Measurements from ENCODE around the gene IL22.

The IL22 gene

DNA sequence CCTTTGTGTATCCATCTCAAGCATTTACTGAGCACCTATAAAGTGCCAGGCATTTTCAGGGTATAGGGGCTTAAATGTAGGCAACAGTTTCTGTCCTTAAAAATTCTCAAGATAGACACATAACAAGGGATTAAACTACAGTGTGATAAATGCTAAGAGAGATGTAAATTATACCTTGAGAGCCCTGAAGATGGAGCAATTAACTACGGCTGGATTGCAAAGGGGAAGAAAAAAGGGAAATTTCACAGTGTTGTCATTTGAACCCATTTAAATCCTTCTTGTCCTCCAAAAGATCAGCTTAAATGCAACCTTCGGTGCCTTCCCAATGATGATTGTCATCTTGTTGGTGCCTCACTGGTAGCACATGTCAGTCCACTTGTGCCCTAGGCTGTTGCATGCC is 16.3 kb downstream of the IL22 start:
- POLR2A ChIA-PET, result no interaction called here
- DNase-seq (ENCODE audit: extremely low spot score), result no peak
- TF ChIP-seq, protein P1, sequence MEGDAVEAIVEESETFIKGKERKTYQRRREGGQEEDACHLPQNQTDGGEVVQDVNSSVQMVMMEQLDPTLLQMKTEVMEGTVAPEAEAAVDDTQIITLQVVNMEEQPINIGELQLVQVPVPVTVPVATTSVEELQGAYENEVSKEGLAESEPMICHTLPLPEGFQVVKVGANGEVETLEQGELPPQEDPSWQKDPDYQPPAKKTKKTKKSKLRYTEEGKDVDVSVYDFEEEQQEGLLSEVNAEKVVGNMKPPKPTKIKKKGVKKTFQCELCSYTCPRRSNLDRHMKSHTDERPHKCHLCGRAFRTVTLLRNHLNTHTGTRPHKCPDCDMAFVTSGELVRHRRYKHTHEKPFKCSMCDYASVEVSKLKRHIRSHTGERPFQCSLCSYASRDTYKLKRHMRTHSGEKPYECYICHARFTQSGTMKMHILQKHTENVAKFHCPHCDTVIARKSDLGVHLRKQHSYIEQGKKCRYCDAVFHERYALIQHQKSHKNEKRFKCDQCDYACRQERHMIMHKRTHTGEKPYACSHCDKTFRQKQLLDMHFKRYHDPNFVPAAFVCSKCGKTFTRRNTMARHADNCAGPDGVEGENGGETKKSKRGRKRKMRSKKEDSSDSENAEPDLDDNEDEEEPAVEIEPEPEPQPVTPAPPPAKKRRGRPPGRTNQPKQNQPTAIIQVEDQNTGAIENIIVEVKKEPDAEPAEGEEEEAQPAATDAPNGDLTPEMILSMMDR (IDR thresholded peaks at IDR 0.05; ENCODE audit: control extremely low read depth, extremely low read depth, low read depth, missing control alignments), result peak; percentile 24
- CTCF ChIA-PET, result interaction anchor here (1.0 to 3.0 kb wide), 9 partner anchors 11 to 570 kb away, joined by 3 to 26 read pairs (median 4); partner anchors contain the start of genes IL26 and MDM2

DNA sequence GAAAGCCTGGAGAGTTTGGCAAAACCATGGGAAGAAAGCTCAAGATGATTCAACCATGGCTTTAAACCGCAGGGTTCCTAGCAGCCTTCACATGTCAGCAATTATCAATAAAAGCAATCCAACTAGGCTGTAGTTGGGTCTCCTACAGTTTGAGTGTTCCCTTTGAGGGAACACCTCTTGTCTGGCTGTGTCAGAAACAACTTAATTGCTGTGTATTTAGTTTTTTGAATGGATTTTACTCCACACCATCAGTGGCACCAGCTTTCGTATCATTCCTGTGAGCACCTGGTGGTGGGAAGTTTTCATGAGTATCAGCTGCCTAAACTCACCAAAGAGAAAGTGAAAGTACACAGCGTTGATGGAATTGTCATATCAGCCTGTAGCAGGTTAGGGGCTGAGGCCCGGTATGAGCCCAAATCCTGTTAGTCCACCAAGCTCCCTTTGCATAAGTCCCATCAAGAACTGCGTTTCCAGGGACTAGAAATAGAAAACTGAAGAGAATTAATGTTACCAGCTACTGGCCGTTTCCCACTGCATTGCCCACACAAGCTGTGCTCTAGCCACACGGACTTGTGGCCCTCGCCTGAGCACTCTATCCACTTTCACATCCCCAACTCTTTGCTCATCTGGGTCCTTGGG is 16.9 kb downstream of the IL22 start:
- ChIA-PET CTCF (interaction anchor here (1.3 to 3.0 kb wide), 6 partner anchors 13 to 571 kb away, joined by 3 to 26 read pairs (median 4); partner anchors contain the start of genes IL26 and MDM2), POLR2A (no interaction called here)
- DNase-seq (ENCODE audit: extremely low spot score), result peak; percentile 45
- TF ChIP-seq, protein P1 (IDR thresholded peaks at IDR 0.05; ENCODE audit: control extremely low read depth, extremely low read depth, low read depth, missing control alignments), result no peak

DNA sequence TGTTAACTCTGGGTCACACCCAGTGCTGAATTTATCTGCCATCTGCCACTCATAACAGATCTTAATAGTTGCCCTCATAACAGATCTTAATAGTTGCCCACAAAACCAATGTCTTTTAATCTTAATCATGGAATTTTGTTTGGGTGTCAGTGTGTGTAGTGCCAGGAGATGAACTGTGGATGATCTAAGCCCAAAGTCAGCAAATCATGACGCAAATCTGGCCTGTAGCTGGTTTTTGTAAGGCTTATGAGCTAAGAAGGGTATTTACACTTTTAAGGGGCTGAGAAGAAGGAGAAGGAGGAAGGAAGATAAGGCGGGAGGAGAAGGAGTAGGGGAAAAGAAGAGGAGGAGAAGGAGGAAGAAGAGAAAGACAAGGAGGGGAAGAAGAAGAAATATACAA is 17.8 kb downstream of the IL22 start:
- POLR2A ChIA-PET, result no interaction called here
- CTCF ChIA-PET, result interaction anchor here (1.5 to 3.0 kb wide), 3 partner anchors 12 to 81 kb away, joined by 4 to 26 read pairs (median 14); partner anchors contain the start of gene IL26
- TF ChIP-seq, protein P1 (IDR thresholded peaks at IDR 0.05; ENCODE audit: control extremely low read depth, extremely low read depth, low read depth, missing control alignments), result no peak

DNA sequence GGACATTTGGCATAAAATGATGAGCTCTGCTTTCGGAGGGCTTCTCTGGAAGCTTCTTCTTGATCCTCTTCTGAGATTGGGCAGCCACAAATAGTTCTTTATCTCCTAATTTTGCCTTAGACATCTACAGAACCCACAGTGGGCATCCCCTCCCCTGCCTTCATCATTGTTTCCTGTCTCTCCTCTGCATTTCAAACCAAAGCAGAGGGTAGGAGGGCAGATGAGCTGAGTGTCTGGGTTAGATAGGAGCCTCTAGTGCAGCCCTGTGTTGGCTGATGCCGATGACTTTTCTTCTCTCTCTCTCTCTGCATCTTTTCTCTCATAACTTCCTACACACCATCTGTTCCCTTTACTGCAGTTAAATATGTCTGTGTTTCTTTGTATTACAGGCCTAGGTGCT is 19.3 kb downstream of the IL22 start:
- TF ChIP-seq, protein P1 (IDR thresholded peaks at IDR 0.05; ENCODE audit: control extremely low read depth, extremely low read depth, low read depth, missing control alignments), result no peak
- CTCF ChIA-PET, result interaction anchor here (1.2 to 1.8 kb wide), 3 partner anchors 11 to 83 kb away, joined by 3 to 14 read pairs (median 3); no protein-coding TSS in a partner anchor
- DNase-seq (ENCODE audit: extremely low spot score), result no peak
- POLR2A ChIA-PET, result no interaction called here

More for the DNA sequence above, 17.8 kb downstream of the IL22 start:
- DNase-seq (ENCODE audit: extremely low spot score), result no peak

DNA sequence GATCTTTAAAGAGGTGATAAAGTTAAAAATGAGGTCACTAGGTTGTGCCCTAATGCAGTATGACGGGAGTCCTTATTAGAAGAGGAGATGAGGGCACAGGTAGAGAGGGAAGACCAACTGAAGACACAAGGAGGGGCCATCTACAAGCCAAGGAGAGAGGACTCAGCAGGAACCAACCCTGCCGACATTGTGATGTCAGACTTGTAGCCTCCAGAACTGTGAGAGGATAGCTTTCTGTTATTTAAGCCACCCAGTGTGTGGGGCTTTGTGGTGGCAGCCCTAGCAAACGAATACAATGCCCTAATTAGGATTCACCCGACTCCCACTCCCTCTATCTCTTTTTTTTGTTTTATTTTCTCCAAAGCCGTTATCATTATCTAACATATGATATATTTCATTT is 19.9 kb downstream of the IL22 start:
- no peak for DNase-seq (ENCODE audit: extremely low spot score)
- TF ChIP-seq, protein P1 (IDR thresholded peaks at IDR 0.05; ENCODE audit: control extremely low read depth, extremely low read depth, low read depth, missing control alignments), result no peak
- CTCF ChIA-PET, result interaction anchor here (1.2 to 1.8 kb wide), 3 partner anchors 10 to 84 kb away, joined by 3 to 14 read pairs (median 3); no protein-coding TSS in a partner anchor
- POLR2A ChIA-PET, result no interaction called here

DNA sequence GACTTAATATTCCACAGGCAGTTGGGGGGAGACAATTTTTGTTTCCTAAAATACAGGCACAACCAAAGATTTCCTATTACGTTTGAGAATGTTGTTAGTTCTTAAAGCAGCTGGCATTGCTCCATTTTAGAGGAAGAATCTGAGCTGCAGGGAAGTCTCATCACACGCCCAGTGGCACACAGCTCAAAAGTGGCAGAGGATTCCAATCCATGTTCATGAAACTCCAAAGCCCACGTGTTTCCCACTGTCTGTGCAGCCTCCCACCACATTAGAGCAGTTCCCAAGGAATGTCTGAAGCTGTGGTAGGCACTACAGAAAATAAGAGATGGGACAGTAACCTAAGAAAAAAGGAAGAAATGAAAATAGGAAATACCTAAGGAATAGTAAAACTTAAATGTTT is 21.7 kb downstream of the IL22 start:
- CTCF ChIA-PET, result interaction anchor here (0.9 to 2.5 kb wide), 10 partner anchors 8 to 196 kb away, joined by 3 to 17 read pairs (median 4); partner anchors contain the start of gene MDM1
- TF ChIP-seq, protein P1 (IDR thresholded peaks at IDR 0.05; ENCODE audit: control extremely low read depth, extremely low read depth, low read depth, missing control alignments), result no peak
- POLR2A ChIA-PET, result interaction anchor here (1.4 kb wide), 1 partner anchor 9 kb away, joined by 3 read pairs; no protein-coding TSS in a partner anchor
- no peak for DNase-seq (ENCODE audit: extremely low spot score)
